Stimulated activated CD8-positive, alpha-beta memory T cell treated with anti-CD3 and anti-CD28 coated beads, Interleukin-7, amount 100 ng/mL, for 1 hour (primary cell): Measurements from ENCODE around the gene CCDC148.
"Not testable (repeated sequence)": the region's sequence is repeated elsewhere in the genome, so short reads cannot be mapped to it uniquely, and the experiment has no call there.

Source experiments
- DNase-seq, 2 donors: peaks; one replicate each; pipeline ENCODE4 v3.0.0-alpha.2; 2020; ENCODE audit warnings: low read depth in 2 of 2

CCDC148 gene

GRCh38 chr2:158357122-158357521 is 99.4 kb downstream of the CCDC148 start:
- DNase-seq = no peak

GRCh38 chr2:158351466-158351816 is 105.1 kb downstream of the CCDC148 start:
- not testable (repeated sequence) for DNase-seq

- not testable (repeated sequence) for DNase-seq
Observed at GRCh38 chr2:158350751-158351465, 105.6 kb downstream of the CCDC148 start.

- DNase-seq = no peak
Observed at GRCh38 chr2:158346032-158346431, 110.5 kb downstream of the CCDC148 start.

- DNase-seq = no peak
Observed at GRCh38 chr2:158339513-158339912, 117.0 kb downstream of the CCDC148 start.

GRCh38 chr2:158337018-158337417 is 119.5 kb downstream of the CCDC148 start:
- no peak for DNase-seq

- DNase-seq = not testable (repeated sequence)
Observed at GRCh38 chr2:158331799-158332198, 124.8 kb downstream of the CCDC148 start.

GRCh38 chr2:158325782-158326340 is 130.7 kb downstream of the CCDC148 start:
- no peak for DNase-seq

- no peak for DNase-seq
Observed at GRCh38 chr2:158325031-158325781, 131.3 kb downstream of the CCDC148 start.

- no peak for DNase-seq
Observed at GRCh38 chr2:158323381-158323780, 133.2 kb downstream of the CCDC148 start.

- DNase-seq = no peak
Observed at GRCh38 chr2:158321264-158321663, 135.3 kb downstream of the CCDC148 start.

GRCh38 chr2:158319269-158319668 is 137.3 kb downstream of the CCDC148 start:
- DNase-seq = no peak

- DNase-seq = no peak
Observed at GRCh38 chr2:158317642-158318041, 138.9 kb downstream of the CCDC148 start.

GRCh38 chr2:158315803-158316414 is 140.6 kb downstream of the CCDC148 start:
- DNase-seq = no peak

GRCh38 chr2:158315000-158315399 is 141.6 kb downstream of the CCDC148 start:
- DNase-seq = no peak

GRCh38 chr2:158313734-158314133 is 142.8 kb downstream of the CCDC148 start:
- DNase-seq = no peak

- DNase-seq = no peak
Observed at GRCh38 chr2:158312981-158313380, 143.6 kb downstream of the CCDC148 start.

- DNase-seq = not testable (repeated sequence)
Observed at GRCh38 chr2:158310407-158310806, 146.1 kb downstream of the CCDC148 start.

GRCh38 chr2:158305501-158305900 is 151.1 kb downstream of the CCDC148 start:
- DNase-seq = no peak

- DNase-seq = no peak
Observed at GRCh38 chr2:158300394-158300793, 156.2 kb downstream of the CCDC148 start.

GRCh38 chr2:158297606-158298005 is 158.9 kb downstream of the CCDC148 start:
- no peak for DNase-seq

- DNase-seq = no peak
Observed at GRCh38 chr2:158297120-158297519, 159.4 kb downstream of the CCDC148 start.

GRCh38 chr2:158293722-158294121 is 162.8 kb downstream of the CCDC148 start:
- no peak for DNase-seq
